Glutamatergic neuron (in vitro differentiated cells): ENCODE results near the gene ZW10. TPM values are rescaled to one million over a fixed set of nuclear protein-coding genes. Genes with fewer than 3 reads are reported as not detected.

Source experiments
- DNase-seq: peaks from one replicate; pipeline ENCODE4 v3.0.0; 2022
- H3K27ac Mint-ChIP-seq: one replicate; pipeline ENCODE4 v1.8.0; 2020; ENCODE audit warnings: mild to moderate bottlenecking, mixed read lengths, inconsistent platforms; ENCODE audit not compliant: unreplicated experiment
- H3K27me3 Mint-ChIP-seq: one replicate; pipeline ENCODE4 v1.8.0; 2020; ENCODE audit warnings: mild to moderate bottlenecking, moderate library complexity, mixed read lengths, inconsistent platforms; ENCODE audit not compliant: unreplicated experiment
- H3K36me3 Mint-ChIP-seq: one replicate; pipeline ENCODE4 v1.8.0; 2020; ENCODE audit warnings: mild to moderate bottlenecking, mixed read lengths, inconsistent platforms; ENCODE audit not compliant: unreplicated experiment
- H3K4me1 Mint-ChIP-seq: one replicate; pipeline ENCODE4 v1.8.0; 2020; ENCODE audit warnings: mild to moderate bottlenecking, low read depth, mixed read lengths, inconsistent platforms; ENCODE audit not compliant: unreplicated experiment
- H3K4me3 Mint-ChIP-seq: one replicate; pipeline ENCODE4 v1.8.0; 2020; ENCODE audit warnings: mild to moderate bottlenecking, mixed read lengths, inconsistent platforms; ENCODE audit not compliant: unreplicated experiment
- H3K9me3 Mint-ChIP-seq: one replicate; pipeline ENCODE4 v1.8.0; 2020; ENCODE audit warnings: mild to moderate bottlenecking, moderate library complexity, mixed read lengths, inconsistent platforms; ENCODE audit not compliant: unreplicated experiment
- total RNA-seq: library from RNA; stranded (reverse); fragmentation: NEBNext Ultra II Directional; extraction: Animal tissue kit (Norgen Biotek cat#: 25700); gene quantifications from one replicate; pipeline ENCODE4 v1.2.1, GENCODE V29; 2021; ENCODE audit not compliant: unreplicated experiment
- TF ChIP-seq, protein P1 (sequence below): fragments of 200-600 bp; sonication (generic); IDR thresholded peaks from one replicate; pipeline ENCODE4 v1.5.0; 2021; ENCODE audit not compliant: partially characterized antibody, unreplicated experiment

ZW10 gene
- total RNA-seq, 1 donor from 2014 or later: 10.5 TPM

DNA sequence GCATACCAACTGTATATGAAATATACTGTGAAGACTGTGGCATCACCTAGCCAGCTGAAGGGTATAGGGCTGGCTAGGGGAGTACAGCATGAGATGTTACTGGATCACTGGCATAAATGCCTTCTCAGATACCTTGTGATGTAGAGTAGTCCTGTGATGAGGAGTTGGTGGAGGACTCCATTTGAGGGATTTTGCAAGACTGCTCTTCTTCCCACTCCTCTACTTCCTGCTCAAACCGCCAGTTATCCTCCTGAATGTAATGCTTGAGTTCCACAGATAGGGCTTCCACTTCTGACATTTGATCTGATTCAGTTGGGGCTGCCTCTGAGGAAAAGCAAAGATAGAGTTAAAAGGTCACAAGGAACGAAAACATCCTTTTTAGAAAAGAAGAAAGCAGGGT lies 35.4 kb upstream of the ZW10 start:
- Mint-ChIP-seq H3K27ac (no peak overlapping the region), H3K4me3 (no peak overlapping the region), H3K36me3 (no peaks in the 10 kb centered on the region), H3K4me1 (no peaks in the 10 kb centered on the region), H3K9me3 (no peaks in the 10 kb centered on the region), H3K27me3 (no peaks in the 10 kb centered on the region)
- DNase-seq: no peak
- TF ChIP-seq, protein P1, sequence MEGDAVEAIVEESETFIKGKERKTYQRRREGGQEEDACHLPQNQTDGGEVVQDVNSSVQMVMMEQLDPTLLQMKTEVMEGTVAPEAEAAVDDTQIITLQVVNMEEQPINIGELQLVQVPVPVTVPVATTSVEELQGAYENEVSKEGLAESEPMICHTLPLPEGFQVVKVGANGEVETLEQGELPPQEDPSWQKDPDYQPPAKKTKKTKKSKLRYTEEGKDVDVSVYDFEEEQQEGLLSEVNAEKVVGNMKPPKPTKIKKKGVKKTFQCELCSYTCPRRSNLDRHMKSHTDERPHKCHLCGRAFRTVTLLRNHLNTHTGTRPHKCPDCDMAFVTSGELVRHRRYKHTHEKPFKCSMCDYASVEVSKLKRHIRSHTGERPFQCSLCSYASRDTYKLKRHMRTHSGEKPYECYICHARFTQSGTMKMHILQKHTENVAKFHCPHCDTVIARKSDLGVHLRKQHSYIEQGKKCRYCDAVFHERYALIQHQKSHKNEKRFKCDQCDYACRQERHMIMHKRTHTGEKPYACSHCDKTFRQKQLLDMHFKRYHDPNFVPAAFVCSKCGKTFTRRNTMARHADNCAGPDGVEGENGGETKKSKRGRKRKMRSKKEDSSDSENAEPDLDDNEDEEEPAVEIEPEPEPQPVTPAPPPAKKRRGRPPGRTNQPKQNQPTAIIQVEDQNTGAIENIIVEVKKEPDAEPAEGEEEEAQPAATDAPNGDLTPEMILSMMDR: no peak

- Mint-ChIP-seq H3K4me3 (no peak overlapping the region), H3K9me3 (no peaks in the 10 kb centered on the region), H3K4me1 (no peaks in the 10 kb centered on the region), H3K27me3 (no peaks in the 10 kb centered on the region), H3K36me3 (no peaks in the 10 kb centered on the region), H3K27ac (no peak overlapping the region)
- TF ChIP-seq, protein P1: peak; percentile 65
- peak; percentile 73 for DNase-seq
Measured at GRCh38 chr11:113806406-113806805, 32.9 kb upstream of the ZW10 start.

DNA sequence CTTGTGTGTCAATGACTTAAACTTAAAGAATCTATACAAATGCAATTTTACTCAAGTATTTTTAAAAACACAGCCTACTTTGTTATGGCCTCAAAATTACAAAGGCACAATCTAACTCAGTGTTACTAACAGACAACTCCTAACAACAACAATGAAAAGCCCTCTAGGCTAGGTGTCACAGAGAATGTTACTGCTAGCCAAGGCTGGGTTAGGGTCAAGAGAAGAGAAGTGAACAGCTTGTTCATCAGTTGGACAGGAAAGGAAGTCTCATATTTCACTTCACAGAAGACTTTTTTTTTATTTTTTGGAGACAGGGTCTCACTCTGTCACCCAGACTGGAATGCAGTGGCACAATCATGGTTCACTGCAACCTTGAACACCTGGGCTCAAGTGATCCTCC lies 32.1 kb upstream of the ZW10 start:
- no peaks in the 10 kb centered on the region for H3K9me3 Mint-ChIP-seq
- H3K36me3 Mint-ChIP-seq: no peaks in the 10 kb centered on the region
- H3K27me3 Mint-ChIP-seq: no peaks in the 10 kb centered on the region
- no peaks in the 10 kb centered on the region for H3K4me1 Mint-ChIP-seq
- TF ChIP-seq, protein P1: no peak
- no peak for DNase-seq
- H3K27ac Mint-ChIP-seq: no peak overlapping the region
- H3K4me3 Mint-ChIP-seq: no peak overlapping the region

DNA sequence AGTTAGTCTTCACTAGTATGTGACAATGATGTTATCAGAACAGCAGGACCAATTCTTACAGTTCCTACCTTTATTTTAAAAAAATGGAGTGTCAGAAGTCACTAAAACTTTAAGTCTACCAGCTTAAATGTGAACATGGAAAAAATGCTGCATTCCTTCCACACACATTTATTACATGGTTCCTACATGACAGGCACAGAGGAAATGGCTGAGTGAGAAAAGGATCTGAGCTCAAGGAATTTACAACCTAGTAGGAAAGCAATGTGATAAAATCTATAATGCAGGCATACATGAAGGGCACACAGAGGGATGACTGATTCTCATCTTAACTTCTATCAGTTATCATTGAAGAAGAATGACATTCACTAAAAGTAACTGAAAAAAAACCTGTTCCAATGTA lies 29.1 kb upstream of the ZW10 start:
- no peak overlapping the region for H3K27ac Mint-ChIP-seq
- TF ChIP-seq, protein P1: no peak
- peaks cover 6% of the 10 kb centered on the region for H3K4me1 Mint-ChIP-seq
- H3K36me3 Mint-ChIP-seq: no peaks in the 10 kb centered on the region
- DNase-seq: no peak
- H3K27me3 Mint-ChIP-seq: no peaks in the 10 kb centered on the region
- no peaks in the 10 kb centered on the region for H3K9me3 Mint-ChIP-seq
- no peak overlapping the region for H3K4me3 Mint-ChIP-seq

DNA sequence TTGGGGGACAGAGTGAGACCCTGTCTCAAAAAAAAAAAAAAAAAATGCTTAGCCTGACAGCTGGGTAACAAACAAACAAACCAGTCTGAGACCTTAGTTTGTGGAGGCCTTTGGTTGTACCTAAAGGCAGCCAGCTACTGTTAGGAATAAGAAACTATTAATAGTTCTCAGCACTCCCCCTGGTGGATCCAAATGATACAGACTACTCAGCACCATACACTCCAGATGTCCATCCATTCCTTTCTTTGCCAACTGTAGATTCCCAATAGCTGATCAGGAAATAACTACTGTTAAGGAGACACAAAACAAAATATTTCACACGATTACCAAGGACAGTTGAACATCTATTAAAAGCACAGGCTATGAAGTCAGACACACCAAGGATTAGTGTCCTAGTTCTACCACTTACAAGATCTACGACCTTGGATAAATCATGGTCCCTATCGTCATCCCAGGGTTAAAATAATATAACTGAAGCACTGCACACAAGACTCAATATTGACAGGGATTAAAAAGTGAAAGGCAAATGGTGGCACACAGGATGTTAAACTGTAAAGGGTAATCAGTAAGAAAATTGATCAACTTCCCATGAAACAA lies 23.3 kb upstream of the ZW10 start:
- Mint-ChIP-seq H3K9me3 (no peaks in the 10 kb centered on the region), H3K27ac (no peak overlapping the region), H3K4me1 (peaks cover 6% of the 10 kb centered on the region), H3K4me3 (no peak overlapping the region), H3K27me3 (no peaks in the 10 kb centered on the region), H3K36me3 (no peaks in the 10 kb centered on the region)
- no peak for DNase-seq
- TF ChIP-seq, protein P1: peak; percentile 73
